CD4-positive, alpha-beta T cell (primary cell): Measurements from ENCODE around the gene TRIM25. TPM values are rescaled to one million over a fixed set of nuclear protein-coding genes. Genes with fewer than 3 reads are reported as not detected.

Source experiments
- ATAC-seq: fragments of 200-7000 bp; cut with Tn5 transposase; one replicate; pipeline ENCODE4 v1.10.0; 2022; ENCODE audit warnings: mild to moderate bottlenecking; ENCODE audit not compliant: poor library complexity
- CTCF ChIA-PET: fragments of 350-600 bp; sonication (Branson Sonifier 250); formaldehyde crosslinking; loops from one replicate; lab custom pipeline; 2021; ENCODE audit warnings: antibody characterized with exemption, inconsistent platforms; lab: Charles Lee
- POLR2A ChIA-PET: fragments of 350-600 bp; sonication (Branson Sonifier 250); formaldehyde crosslinking; loops from one replicate; lab custom pipeline; 2021; ENCODE audit warnings: antibody characterized with exemption, inconsistent platforms; lab: Charles Lee
- DNase-seq, 14 experiments: peaks; one replicate each; pipeline ENCODE4 v3.0.0-alpha.2; 2013 to 2020; ENCODE audit warnings: mixed read lengths in 2 of 14
- H3K27ac ChIP-seq, 2 donors: one replicate each; pipeline versions ENCODE4 v1.5.1 to v1.7.0; 2013; ENCODE audit warnings: low read length in 2 of 2, low read depth in 1 of 2, mild to moderate bottlenecking in 1 of 2
- H3K27me3 ChIP-seq, 2 experiments: 1 replicate in 1 of 2; 2 replicates in 1 of 2; pipeline versions ENCODE4 v1.6.1 to v1.7.0; 2013; ENCODE audit warnings: low read length in 2 of 2, control low read depth in 1 of 2, mild to moderate bottlenecking in 1 of 2, moderate library complexity in 1 of 2; ENCODE audit not compliant: insufficient read depth in 2 of 2, control insufficient read depth in 1 of 2
- H3K36me3 ChIP-seq: one replicate; pipeline ENCODE4 v1.6.1; 2013; ENCODE audit warnings: low read length, control low read depth; ENCODE audit not compliant: insufficient read depth
- H3K4me1 ChIP-seq: one replicate; pipeline ENCODE4 v1.6.1; 2013; ENCODE audit warnings: low read length, control low read depth; ENCODE audit not compliant: insufficient read depth
- H3K4me3 ChIP-seq: one replicate; pipeline ENCODE4 v1.5.1; 2013; ENCODE audit warnings: mild to moderate bottlenecking, low read length, moderate library complexity
- H3K9me3 ChIP-seq, 2 experiments: 1 replicate in 1 of 2; 2 replicates in 1 of 2; pipeline versions ENCODE4 v1.6.1 to v1.7.0; 2013; ENCODE audit warnings: low read length in 2 of 2, mild to moderate bottlenecking in 2 of 2, control low read depth in 1 of 2, moderate library complexity in 1 of 2; ENCODE audit not compliant: control insufficient read depth in 1 of 2, insufficient read depth in 1 of 2
- H3K27ac Mint-ChIP-seq: one replicate; pipeline ENCODE4 v1.8.0; 2020; ENCODE audit warnings: mixed read lengths
- H3K27me3 Mint-ChIP-seq: one replicate; pipeline ENCODE4 v1.8.0; 2021; ENCODE audit warnings: mixed read lengths
- H3K36me3 Mint-ChIP-seq: one replicate; pipeline ENCODE4 v1.8.0; 2021; ENCODE audit warnings: low read depth, mixed read lengths
- H3K4me1 Mint-ChIP-seq: one replicate; pipeline ENCODE4 v1.8.0; 2021; ENCODE audit warnings: low read depth, mixed read lengths
- H3K4me3 Mint-ChIP-seq: one replicate; pipeline ENCODE4 v1.8.0; 2020; ENCODE audit warnings: mild to moderate bottlenecking, mixed read lengths
- H3K9me3 Mint-ChIP-seq: one replicate; pipeline ENCODE4 v1.8.0; 2020; ENCODE audit warnings: mixed read lengths
- intact Hi-C, 2 experiments: fragments of 100-400 bp; cut with DNase I in 1 of 2; cut with micrococcal nuclease in 1 of 2; formaldehyde crosslinking; loops; one replicate each; pipeline versions ENCODE4 v1.15.1 to v1.9.0; 2023 to 2025; cut with DNase I, micrococcal nuclease
- total RNA-seq, 174 experiments: library from RNA in 2 of 174; stranded (reverse) in 2 of 174; gene quantifications; one replicate each; pipeline ENCODE4 v1.2.3 and lab custom pipeline; 2021 to 2026
- TF ChIP-seq, protein P1 (sequence below): fragments of 200-600 bp; IDR thresholded peaks from one replicate; pipeline ENCODE4 v1.8.0; 2022; ENCODE audit warnings: antibody characterized with exemption, mild to moderate bottlenecking

The TRIM25 gene
- total RNA-seq, 2 experiments from 2014 or later, result 31.7 to 33.2 TPM

DNA sequence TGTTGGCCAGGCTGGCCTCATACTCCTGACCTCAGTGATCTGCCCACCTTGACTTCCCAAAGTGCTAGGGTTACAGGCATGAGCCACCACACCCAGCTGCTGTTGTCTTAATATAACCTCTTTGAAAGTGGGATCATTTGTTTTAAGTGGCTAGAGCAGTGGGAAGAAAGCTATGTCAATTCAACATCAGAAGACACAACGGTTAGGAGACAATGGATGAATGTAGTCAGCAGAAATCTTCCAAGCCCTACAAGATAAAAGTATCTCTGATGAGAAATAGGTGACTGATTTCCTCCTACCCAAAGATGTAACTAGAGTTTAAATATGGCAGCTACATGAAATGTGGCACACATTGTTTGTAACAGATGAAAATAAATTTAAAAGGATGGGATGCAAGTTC lies 20.0 kb upstream of the TRIM25 start:
- no peak overlapping the region for H3K4me3 Mint-ChIP-seq
- no peaks in the 10 kb centered on the region for H3K27me3 Mint-ChIP-seq
- Histone ChIP-seq H3K27ac (no peak overlapping the region), H3K4me3 (no peak overlapping the region), H3K27me3 (no peaks in the 10 kb centered on the region), H3K36me3 (peaks cover 26% of the 10 kb centered on the region), H3K4me1 (no peaks in the 10 kb centered on the region), H3K9me3 (peaks cover 0 to 3% of the 10 kb centered on the region in 2 experiments)
- no peak for ATAC-seq
- H3K36me3 Mint-ChIP-seq, result peaks cover 58% of the 10 kb centered on the region
- intact Hi-C loops, result no loop called here
- H3K27ac Mint-ChIP-seq, result no peak overlapping the region
- ChIA-PET POLR2A (no interaction called here), CTCF (no interaction called here)
- peaks cover 2% of the 10 kb centered on the region for H3K9me3 Mint-ChIP-seq
- TF ChIP-seq, protein P1, sequence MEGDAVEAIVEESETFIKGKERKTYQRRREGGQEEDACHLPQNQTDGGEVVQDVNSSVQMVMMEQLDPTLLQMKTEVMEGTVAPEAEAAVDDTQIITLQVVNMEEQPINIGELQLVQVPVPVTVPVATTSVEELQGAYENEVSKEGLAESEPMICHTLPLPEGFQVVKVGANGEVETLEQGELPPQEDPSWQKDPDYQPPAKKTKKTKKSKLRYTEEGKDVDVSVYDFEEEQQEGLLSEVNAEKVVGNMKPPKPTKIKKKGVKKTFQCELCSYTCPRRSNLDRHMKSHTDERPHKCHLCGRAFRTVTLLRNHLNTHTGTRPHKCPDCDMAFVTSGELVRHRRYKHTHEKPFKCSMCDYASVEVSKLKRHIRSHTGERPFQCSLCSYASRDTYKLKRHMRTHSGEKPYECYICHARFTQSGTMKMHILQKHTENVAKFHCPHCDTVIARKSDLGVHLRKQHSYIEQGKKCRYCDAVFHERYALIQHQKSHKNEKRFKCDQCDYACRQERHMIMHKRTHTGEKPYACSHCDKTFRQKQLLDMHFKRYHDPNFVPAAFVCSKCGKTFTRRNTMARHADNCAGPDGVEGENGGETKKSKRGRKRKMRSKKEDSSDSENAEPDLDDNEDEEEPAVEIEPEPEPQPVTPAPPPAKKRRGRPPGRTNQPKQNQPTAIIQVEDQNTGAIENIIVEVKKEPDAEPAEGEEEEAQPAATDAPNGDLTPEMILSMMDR, result no peak
- H3K4me1 Mint-ChIP-seq, result no peaks in the 10 kb centered on the region
- no peak for DNase-seq

DNA sequence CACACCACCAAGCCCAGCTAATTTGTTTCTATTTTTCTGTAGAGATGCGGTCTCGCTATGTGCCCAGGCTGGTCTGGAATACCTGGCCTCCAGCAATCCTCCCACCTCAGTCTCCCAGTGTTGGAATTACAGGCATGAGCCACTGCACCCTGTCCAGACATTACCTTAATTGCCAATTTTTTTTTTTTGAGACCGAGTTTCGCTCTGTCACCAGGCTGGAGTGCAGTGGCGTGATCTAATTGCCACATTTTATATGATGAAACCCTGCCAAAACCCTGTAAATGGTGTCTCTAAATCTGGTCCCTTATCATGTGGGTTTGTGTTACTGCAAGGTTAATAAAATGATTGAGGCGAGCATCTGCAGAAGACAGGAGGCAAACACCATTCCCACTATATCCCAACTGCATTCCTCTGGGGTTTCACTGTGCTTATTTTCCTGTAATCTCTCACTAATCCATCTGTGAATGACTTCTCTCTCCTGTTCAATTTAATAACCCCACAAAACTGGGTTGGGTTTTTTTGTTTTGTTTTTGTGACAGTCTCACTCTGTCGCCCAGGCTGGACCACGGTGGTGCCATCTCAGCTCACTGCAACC lies 19.4 kb upstream of the TRIM25 start:
- Histone ChIP-seq H3K27ac (no peak overlapping the region), H3K9me3 (peaks cover 0 to 4% of the 10 kb centered on the region in 2 experiments), H3K27me3 (no peaks in the 10 kb centered on the region), H3K36me3 (peaks cover 22% of the 10 kb centered on the region), H3K4me1 (no peaks in the 10 kb centered on the region), H3K4me3 (no peak overlapping the region)
- CTCF ChIA-PET, result no interaction called here
- Mint-ChIP-seq H3K4me3 (no peak overlapping the region), H3K36me3 (peaks cover 52% of the 10 kb centered on the region), H3K9me3 (peaks cover 2% of the 10 kb centered on the region), H3K4me1 (no peaks in the 10 kb centered on the region), H3K27me3 (no peaks in the 10 kb centered on the region), H3K27ac (no peak overlapping the region)
- ATAC-seq, result no peak
- POLR2A ChIA-PET, result no interaction called here
- intact Hi-C loops, result no loop called here
- TF ChIP-seq, protein P1, result no peak
- no peak for DNase-seq

DNA sequence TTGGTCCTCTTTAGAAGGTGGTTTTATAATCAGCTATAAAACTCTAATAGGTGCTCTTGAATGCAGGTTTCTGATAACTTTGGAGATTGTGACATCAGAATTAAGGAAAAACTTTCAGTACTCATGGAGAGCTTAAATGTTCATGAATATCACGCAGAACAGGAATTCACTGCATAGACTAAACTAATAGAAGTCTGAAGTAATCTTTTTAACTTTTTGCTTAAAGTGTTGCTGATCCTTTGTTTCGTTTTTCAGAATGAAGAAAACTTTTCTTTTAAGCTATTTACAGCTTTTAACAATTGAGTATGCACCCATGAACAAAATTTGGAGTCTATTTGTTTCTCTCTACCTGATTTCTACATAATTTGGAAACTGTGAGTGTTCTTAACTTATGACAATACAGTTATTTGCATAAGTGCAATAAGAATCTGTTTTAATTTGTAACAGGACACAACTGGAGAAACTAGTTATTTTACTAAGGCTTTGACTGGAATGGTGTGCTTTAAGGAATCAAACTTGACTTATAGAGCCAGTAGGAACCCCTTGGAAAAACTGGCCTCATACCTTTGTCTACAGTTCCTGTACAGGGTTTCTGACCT lies 17.0 kb upstream of the TRIM25 start:
- Mint-ChIP-seq H3K36me3 (peaks cover 34% of the 10 kb centered on the region), H3K4me1 (no peaks in the 10 kb centered on the region), H3K9me3 (peaks cover 2% of the 10 kb centered on the region), H3K27ac (no peak overlapping the region), H3K4me3 (no peak overlapping the region), H3K27me3 (no peaks in the 10 kb centered on the region)
- Histone ChIP-seq H3K9me3 (peaks cover 0 to 4% of the 10 kb centered on the region in 2 experiments), H3K27me3 (no peaks in the 10 kb centered on the region), H3K4me1 (no peaks in the 10 kb centered on the region), H3K27ac (no peak overlapping the region), H3K4me3 (no peak overlapping the region), H3K36me3 (peaks cover 2% of the 10 kb centered on the region)
- ATAC-seq (no peak), DNase-seq (no peak)
- TF ChIP-seq, protein P1, result no peak
- ChIA-PET CTCF (interaction anchor here (1.1 kb wide), 1 partner anchor 9 kb away, joined by 3 read pairs; no protein-coding TSS in a partner anchor), POLR2A (no interaction called here)
- intact Hi-C loops, result no loop called here
